Keratinocyte (primary cell): Measurements from ENCODE around the gene FAM110D.

Experiments used
- EZH2 ChIP-seq: IDR thresholded peaks from one replicate; pipeline ENCODE4 v1.6.1; 2012; ENCODE audit warnings: inconsistent platforms, mild to moderate bottlenecking, low read length, moderate library complexity
- TF ChIP-seq, protein P1 (sequence below), 3 experiments: IDR thresholded peaks in 1 of 3; conservative IDR thresholded peaks in 1 of 3; optimal IDR thresholded peaks in 1 of 3; 2 replicates in 2 of 3; 3 replicates in 1 of 3; pipeline versions ENCODE3 to v1.5.1; 2011; ENCODE audit warnings: low read length in 3 of 3, mild to moderate bottlenecking in 3 of 3, moderate library complexity in 2 of 3, control low read depth in 1 of 3, inconsistent platforms in 1 of 3; ENCODE audit not compliant: insufficient read depth in 2 of 3; ENCODE audit errors: extremely low read depth in 1 of 3

- no peak for TF ChIP-seq EZH2
- TF ChIP-seq, protein P1, sequence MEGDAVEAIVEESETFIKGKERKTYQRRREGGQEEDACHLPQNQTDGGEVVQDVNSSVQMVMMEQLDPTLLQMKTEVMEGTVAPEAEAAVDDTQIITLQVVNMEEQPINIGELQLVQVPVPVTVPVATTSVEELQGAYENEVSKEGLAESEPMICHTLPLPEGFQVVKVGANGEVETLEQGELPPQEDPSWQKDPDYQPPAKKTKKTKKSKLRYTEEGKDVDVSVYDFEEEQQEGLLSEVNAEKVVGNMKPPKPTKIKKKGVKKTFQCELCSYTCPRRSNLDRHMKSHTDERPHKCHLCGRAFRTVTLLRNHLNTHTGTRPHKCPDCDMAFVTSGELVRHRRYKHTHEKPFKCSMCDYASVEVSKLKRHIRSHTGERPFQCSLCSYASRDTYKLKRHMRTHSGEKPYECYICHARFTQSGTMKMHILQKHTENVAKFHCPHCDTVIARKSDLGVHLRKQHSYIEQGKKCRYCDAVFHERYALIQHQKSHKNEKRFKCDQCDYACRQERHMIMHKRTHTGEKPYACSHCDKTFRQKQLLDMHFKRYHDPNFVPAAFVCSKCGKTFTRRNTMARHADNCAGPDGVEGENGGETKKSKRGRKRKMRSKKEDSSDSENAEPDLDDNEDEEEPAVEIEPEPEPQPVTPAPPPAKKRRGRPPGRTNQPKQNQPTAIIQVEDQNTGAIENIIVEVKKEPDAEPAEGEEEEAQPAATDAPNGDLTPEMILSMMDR (optimal IDR thresholded peaks at IDR 0.05 in 1 of 3, IDR thresholded peaks at IDR 0.05 in 1 of 3, conservative IDR thresholded peaks at IDR 0.05 in 1 of 3; ENCODE audit: extremely low read depth in 1 of 3, insufficient read depth in 2 of 3, low read length in 3 of 3), result no peak
Measured at GRCh38 chr1:26197301-26197700, 38.4 kb downstream of the FAM110D start.
